NCI-H187 (cell line): ENCODE results near the gene IKZF3.
"Not testable (repeated sequence)": the region's sequence is repeated elsewhere in the genome, so short reads cannot be mapped to it uniquely, and the experiment has no call there.

Experiments
- DNase-seq, 2 experiments: peaks; one replicate each; lab custom pipeline; 2025; lab: John Stamatoyannopoulos, UW

Gene IKZF3

DNA sequence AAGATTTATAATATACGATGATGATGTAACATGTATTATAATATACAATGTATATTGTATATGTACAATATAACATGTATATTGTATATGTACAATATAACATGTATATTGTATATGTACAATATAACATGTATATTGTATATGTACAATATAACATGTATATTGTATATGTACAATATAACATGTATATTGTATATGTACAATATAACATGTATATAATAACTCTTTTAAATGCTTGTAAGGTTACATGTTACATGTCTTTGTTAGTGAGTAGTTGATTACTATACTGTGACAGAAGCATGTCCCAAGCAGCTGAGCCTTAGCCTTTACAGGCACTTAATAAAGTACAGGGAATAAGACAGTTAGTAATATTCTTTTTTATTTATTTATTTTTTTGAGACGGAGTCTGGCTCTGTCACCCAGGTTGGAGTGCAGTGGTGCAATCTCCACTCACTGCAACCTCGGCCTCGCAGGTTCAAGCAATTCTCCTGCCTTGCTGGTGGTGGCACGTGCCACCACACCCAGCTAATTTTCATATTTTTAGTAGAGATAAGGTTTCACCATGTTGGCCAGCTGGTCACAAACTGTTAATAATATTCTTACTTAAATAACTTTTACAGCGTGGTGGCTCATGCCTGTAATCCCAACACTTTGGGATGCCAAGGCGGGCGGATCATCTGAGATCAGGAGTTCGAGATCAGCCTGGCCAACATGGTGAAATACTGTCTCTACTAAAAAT lies 8.0 kb downstream of the IKZF3 start:
- not testable (repeated sequence) for DNase-seq

DNA sequence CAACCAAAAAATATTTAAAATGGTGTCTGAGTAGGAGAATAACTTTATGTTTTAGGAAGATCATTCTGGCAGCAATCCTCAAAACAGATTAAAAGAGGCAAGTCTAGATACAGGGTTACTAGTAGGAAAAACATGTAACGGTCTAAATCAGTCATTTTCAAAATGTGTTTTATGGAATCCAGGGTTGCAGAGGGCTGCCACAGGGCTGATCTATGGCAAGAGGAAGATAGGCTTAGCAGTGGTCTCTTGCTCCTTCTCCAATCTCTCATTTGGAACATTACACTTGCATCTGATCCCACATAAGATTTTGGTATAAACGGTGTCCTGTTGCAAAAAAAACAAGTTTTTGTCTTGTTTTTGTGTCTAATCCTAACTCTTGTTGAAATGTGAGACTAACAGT lies 9.2 kb downstream of the IKZF3 start:
- DNase-seq: no peak

- no peak for DNase-seq
These were observed 11.9 kb downstream of the IKZF3 start for GRCh38 chr17:39852239-39852638.

DNA sequence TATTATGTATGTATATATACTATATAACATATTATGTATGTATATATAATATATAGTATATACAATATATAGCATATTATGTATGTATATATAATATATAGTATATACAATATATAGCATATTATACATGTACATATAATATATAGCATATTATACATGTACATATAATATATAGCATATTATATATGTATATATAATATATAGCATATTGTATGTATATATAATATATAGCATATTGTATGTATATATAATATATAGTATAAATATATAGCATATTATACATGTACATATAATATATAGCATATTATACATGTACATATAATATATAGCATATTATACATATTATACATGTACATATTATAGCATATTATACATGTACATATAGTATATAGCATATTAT lies 13.9 kb downstream of the IKZF3 start:
- DNase-seq: not testable (repeated sequence)

DNA sequence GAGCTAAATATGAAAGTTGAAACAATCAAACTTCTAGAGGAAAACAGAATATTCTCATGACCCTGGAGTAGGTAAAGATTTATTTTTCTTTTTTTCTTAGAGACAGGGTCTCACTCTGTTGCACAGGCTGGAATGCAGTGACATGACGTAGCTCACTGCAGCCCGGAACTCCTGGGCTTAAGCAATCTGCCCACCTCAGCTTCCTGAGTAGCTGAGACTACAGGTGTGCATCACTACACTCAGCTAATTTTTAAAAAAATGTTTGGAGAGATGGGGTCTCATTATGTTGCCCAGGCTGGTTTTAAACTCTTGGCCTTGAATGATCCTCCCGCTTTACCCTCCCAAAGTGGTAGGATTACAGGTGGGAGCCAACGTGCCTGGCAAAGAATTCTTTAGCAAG lies 15.5 kb downstream of the IKZF3 start:
- no peak for DNase-seq

DNA sequence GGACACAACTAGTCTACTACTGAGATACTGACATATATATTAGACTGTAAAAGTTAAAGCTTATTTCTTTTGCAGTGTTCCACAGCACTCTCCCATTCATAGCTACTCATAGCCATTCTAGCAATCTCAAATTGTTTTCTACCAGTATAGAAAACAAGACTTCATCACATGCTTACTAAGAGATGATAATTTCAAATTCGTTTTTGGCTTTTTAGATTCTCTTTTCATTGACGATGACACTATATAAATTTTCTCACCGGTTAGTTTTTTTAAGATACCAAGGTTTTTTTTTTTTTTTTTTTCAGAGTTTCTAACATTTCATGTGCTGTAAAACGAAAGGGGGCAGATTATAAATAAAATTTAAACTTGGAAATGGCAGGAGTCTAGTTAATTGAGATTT lies 17.9 kb downstream of the IKZF3 start:
- no peak for DNase-seq

- no peak for DNase-seq
These were observed 18.9 kb downstream of the IKZF3 start for GRCh38 chr17:39845052-39845846.

DNA sequence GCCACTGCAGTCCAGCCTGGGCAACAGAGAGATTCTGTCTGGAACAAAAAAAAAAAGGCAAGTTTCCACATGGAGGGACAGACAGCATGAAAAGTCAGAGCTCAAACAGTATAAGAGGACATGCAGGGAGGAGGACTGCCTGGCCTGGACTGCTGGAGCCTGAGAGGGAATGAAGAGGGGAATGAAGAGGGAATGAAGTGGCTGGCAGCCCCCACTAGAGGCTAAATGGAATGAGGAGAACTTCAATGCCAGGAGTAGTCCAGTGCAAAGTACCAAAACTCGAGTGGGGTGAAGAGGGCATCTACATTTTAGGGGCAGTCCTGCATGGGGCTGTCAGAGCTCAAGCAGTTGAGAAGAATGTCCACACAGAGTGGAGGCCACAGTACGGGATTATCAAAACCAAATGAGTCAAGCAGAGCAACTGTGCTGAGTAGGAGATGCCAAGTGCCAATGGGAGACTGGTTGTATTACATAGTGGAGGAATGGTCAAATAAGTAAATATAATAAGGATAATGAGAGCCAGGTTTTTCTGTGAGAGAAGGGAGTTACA lies 22.9 kb downstream of the IKZF3 start:
- DNase-seq: no peak

DNA sequence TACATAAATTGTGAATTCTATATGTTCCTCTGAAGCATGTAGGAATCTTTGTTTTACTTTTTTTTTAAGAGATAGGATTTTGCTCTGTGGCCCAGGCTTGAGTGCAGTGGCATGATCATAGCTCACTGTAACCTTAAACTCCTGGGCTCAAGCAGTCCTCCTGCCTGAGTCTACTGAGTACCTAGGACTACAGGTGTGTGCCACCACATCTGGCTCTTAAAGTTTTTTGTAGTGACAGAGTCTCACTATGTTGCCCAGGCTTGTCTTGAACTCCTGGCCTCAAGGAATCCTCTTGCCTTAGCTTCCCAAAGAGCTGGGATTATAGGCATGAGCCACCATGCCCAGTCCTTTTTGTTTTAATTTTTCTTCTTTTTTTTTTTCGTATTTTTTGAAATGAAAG lies 25.3 kb downstream of the IKZF3 start:
- no peak for DNase-seq

- no peak for DNase-seq
These were observed 26.1 kb downstream of the IKZF3 start for GRCh38 chr17:39838057-39838456.

- DNase-seq: no peak
These were observed 28.0 kb downstream of the IKZF3 start for GRCh38 chr17:39836117-39836516.

GRCh38 chr17:39835038-39835786 lies 28.9 kb downstream of the IKZF3 start:
- no peak for DNase-seq

DNA sequence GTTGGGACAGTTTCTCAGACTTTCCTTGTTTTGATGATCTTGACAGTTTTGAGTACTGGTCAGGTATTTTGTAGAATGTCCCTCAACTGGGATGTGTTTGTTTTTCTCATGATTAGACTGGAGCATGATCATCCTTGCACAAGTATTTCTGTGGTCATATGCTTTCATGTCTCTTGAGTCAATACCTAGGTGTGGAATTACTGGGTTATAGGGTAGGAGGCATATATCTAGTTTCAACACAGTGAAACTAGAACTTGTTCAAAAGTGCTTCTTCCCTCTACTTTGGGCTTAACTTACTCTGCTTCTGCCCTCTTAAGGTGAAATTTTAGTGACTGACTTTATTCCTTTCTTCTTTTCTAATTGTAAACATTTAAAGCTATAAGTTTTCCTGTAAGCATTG lies 30.1 kb downstream of the IKZF3 start:
- no peak for DNase-seq

DNA sequence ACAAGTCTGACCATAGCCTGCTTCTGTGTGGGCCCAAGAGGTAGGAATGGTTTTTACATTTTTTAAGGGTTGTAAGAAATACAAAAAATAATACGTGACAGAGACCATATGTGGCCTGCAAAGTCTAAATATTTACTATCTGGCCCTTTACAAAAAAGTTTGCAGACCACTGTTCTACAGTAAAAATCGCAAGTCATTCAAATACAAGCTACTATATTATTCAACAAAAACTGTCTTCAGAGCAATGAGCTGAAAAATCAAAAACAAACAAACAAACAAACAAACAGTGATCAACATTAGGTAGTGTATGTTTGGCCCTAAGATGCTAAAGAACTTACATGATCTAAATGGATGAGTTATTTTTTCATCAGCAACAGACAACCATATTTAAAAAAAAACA lies 32.5 kb downstream of the IKZF3 start:
- DNase-seq: no peak

DNA sequence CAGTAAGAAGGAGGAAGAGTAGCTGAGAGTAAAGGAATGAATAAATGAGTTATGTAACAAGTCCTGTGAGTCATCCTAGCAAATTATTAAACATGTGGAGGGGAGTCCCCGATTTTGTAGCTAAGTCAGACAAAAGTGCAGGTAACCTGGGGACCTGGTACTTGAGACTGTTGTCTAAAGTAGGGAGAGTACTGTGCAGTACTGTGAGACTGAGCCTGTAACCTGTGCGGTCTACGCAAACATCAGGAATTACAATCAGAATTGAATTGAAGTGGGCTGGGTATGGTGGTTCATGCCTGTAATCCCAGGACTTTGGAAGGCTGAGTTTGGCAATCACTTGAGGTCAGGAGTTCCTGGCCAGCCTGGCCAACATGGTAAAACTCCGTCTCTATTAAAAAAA lies 35.7 kb downstream of the IKZF3 start:
- no peak for DNase-seq

DNA sequence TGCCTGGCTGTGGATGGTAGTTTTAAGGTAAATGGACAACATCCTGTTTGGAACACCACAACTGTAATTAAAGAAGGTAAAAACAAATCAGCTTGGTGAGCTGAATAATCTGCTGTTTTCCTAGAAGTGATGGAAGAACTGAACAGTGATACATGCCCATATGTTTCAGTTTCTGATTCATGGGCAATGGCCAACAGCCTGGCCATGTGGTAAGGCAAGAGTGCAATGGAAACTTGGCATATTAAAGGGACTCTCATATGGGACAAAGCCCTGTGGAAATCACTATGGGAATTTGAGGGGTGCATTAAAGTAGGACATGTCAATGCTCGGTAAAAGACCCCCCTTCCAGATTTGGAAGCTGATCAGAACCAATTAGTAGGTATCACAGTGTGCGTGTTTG lies 37.8 kb downstream of the IKZF3 start:
- DNase-seq: no peak

DNA sequence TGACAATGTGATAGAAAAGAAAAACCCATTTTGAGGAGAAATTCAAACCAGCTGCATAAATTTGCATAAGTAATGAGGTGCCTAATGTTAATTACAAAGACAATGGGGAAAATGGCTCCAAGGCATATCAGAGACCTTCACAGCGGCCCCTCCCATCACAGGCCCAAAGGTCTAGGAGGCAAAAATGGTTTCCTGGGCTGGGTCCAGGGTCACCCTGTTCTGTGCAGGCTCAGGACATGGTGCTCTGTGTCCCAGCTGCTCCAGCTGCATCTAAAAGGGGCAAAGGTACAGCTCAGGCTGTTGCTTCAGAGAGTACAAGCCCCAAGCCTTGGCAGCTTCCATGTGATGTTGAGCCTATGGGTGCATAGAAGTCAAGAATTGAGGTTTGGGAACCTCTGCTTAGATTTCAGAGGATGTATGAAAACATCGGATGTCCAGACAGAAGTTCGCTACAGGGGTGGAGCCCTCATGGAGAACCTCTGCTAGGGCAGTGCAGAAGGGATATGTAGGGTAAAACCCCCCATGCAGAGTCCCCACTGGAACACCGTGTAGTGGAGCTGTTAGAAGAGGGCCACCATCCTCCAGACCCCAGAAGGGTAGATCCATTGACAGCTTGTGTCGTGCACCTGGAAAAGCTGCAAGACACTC lies 40.6 kb downstream of the IKZF3 start:
- no peak for DNase-seq

- no peak for DNase-seq
These were observed 42.1 kb downstream of the IKZF3 start for GRCh38 chr17:39822051-39822451.

- DNase-seq: no peak
These were observed 43.1 kb downstream of the IKZF3 start for GRCh38 chr17:39820987-39821386.

GRCh38 chr17:39820541-39820940 lies 43.6 kb downstream of the IKZF3 start:
- DNase-seq: no peak

DNA sequence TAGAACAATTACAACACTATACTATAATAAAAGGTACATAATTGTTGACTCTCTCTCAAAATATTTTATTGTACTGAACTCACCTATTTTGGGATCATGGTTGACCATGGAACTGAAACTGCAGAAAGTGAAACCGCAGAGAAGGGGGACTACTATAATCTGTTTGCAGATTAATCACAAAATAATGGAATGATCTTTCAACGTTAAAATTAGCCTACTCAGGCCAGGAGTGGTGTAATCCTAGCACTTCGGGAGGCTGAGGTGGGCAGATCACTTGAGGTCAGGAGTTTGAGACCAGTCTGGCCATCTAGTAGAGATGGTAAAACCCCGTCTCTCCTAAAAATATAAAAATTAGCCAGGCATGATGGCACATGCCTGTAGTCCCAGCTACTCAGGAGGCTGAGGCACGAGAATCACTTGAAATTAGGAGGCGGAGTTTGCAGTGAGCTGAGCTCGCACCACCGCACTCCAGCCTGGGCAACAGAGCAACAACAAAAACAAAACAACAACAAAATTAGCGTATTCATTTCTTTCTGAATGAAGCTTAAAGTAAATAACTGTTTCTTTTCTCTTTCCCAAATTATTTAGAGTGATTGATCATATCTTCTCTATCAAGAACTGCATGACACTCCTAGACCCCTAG lies 45.6 kb downstream of the IKZF3 start:
- no peak for DNase-seq

DNA sequence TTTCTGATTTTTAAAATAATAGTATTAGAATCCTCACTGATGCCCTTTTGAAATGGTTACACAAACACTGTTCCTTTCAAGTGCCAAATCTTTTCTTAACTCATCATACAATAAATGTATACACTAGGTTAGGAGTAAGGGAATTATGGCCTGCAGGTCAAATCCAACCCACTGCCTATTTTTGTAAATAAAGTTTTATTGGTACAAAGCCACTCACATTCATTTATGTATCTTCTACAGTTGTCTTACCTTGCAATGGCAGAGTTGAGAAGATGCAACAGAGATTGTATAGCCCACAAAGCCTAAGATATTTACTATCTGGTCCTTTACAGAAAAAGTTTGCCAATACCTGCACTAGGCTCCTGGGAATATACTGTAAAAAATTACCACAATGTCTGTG lies 47.8 kb downstream of the IKZF3 start:
- no peak for DNase-seq
